Stimulated activated memory B cell treated with anti-CD40 and anti-IgM and Interleukin-4, amounts not matched to agents 10 μg/mL and 1 μg/mL and 100 μg/mL, for 72 hours (primary cell): ENCODE results near the gene TRPM8.

Experiments
- ATAC-seq: fragments of 150-1000 bp; cut with Tn5 transposase; 2 replicates; pipeline ENCODE4 v1.10.0; 2021
- H3K27ac Mint-ChIP-seq: one replicate; pipeline ENCODE4 v1.8.0; 2022; ENCODE audit warnings: mild to moderate bottlenecking, mixed read lengths
- H3K27me3 Mint-ChIP-seq: one replicate; pipeline ENCODE4 v1.8.0; 2022; ENCODE audit warnings: mixed read lengths
- H3K36me3 Mint-ChIP-seq: one replicate; pipeline ENCODE4 v1.8.0; 2022; ENCODE audit warnings: mixed read lengths
- H3K4me1 Mint-ChIP-seq: one replicate; pipeline ENCODE4 v1.8.0; 2022; ENCODE audit warnings: mixed read lengths
- H3K4me3 Mint-ChIP-seq: one replicate; pipeline ENCODE4 v1.8.0; 2022; ENCODE audit warnings: mild to moderate bottlenecking, moderate library complexity, mixed read lengths
- H3K9me3 Mint-ChIP-seq: one replicate; pipeline ENCODE4 v1.8.0; 2022; ENCODE audit warnings: mixed read lengths

The TRPM8 gene

DNA sequence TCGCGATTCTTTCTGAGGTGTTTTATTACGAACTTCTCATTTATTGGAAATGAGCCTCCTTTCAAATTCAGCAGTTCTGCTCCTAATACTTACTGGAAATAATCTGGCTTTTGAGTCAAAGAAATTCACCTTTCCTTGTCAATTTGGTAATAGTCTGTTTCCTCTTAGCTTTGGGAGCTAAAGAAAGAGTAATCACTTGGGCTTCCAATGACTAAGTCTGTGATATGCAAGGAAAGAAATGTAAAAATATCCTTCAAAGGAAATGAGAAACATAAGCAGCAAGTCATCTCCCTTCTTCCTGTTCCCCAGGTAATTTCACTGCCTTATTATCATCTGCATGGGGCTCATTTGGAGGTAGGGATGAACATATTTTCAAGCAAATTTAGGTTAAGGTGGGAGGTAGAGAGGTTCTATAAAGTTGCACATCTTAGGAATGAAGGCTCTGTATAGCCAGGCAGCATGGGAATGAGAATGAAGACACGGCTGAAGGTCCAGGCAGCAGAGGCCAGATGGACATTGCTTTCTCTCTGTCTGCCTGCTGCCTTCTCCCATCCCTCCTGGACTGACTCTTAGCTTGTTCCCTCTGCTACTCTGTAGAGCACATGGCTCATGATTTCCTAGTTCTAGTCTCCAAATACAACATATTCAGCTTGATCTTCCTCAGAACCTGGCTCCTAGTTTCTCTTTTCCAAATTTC lies 134.3 kb downstream of the TRPM8 start:
- H3K4me3 Mint-ChIP-seq: no peak overlapping the region
- H3K27ac Mint-ChIP-seq: no peak overlapping the region
- peaks cover 39% of the 10 kb centered on the region for H3K27me3 Mint-ChIP-seq
- no peaks in the 10 kb centered on the region for H3K36me3 Mint-ChIP-seq
- no peaks in the 10 kb centered on the region for H3K9me3 Mint-ChIP-seq
- ATAC-seq: no peak
- no peaks in the 10 kb centered on the region for H3K4me1 Mint-ChIP-seq

DNA sequence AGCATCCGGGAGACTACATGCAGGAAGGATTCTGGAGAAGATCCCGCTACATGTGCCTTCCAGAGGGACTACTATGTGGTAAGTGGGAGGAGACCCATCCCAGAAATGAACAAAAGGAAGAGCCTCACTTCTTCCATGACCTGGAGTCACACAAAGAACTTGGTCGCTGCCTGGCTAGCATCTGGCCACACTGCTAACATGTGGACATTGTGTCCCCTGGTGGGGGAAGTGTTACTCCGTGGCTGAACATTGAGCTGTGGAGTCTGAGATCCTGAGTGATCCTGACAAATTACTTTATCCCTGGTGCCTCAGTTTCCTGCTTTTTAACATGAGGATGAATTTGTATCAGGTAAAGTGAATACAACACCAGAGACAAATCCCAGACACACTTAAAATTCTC lies 141.7 kb downstream of the TRPM8 start:
- no peaks in the 10 kb centered on the region for H3K36me3 Mint-ChIP-seq
- H3K27ac Mint-ChIP-seq: no peak overlapping the region
- no peak for ATAC-seq
- no peaks in the 10 kb centered on the region for H3K9me3 Mint-ChIP-seq
- peaks cover 56% of the 10 kb centered on the region for H3K27me3 Mint-ChIP-seq
- no peaks in the 10 kb centered on the region for H3K4me1 Mint-ChIP-seq
- H3K4me3 Mint-ChIP-seq: no peak overlapping the region

DNA sequence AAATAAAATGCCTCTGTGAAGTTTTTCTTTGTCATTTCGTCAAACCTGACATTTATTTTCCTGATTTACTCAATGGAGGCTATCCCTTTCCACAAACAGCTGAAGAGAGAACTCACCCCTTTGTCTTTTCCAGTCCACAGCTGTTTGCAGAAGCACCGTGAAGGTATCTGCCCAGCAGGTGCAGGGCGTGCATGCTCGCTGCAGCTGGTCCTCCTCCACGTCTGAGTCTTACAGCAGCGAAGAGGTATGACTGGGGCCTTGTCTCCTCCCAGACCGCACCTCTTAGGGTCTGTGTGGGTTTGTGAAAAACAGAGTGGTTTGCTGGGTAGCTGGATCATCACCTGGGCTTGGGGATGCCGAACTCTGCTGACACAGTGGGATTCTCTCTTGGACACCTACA lies 143.1 kb downstream of the TRPM8 start:
- Mint-ChIP-seq H3K36me3 (no peaks in the 10 kb centered on the region), H3K9me3 (no peaks in the 10 kb centered on the region), H3K4me1 (no peaks in the 10 kb centered on the region), H3K4me3 (no peak overlapping the region), H3K27ac (no peak overlapping the region), H3K27me3 (peaks cover 45% of the 10 kb centered on the region)
- no peak for ATAC-seq

DNA sequence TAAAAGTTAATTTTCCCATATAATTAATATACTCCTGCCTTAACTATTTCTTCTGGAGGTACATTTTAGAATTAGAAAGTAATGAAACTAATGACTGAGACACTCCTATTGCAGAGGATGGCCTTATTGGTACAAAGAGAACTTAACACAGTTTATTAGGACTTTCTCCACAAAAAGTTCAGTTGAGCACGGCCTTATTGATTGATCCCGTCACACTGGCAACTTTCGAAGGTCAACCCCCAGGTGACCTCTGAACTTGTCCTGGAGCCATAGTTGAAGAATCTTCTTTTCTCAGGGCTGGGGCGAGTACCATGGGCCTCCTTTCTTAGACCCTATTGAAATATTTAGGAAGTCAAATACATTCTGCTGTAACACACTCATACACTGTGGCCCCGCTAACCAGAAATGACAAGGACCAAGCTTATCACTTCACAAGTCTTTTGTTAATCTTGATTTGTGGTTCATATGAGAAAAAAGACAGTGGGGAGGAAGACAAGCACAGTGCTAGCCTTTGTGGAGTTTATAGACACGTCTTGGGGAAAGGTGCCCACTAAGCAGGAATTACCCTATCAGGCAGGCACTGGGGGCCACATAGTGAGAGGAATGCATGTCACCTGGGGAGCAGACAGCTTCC lies 144.6 kb downstream of the TRPM8 start:
- no peak overlapping the region for H3K27ac Mint-ChIP-seq
- ATAC-seq: no peak
- no peaks in the 10 kb centered on the region for H3K4me1 Mint-ChIP-seq

GRCh38 chr2:234066587-234066986 lies 149.4 kb downstream of the TRPM8 start:
- Mint-ChIP-seq H3K27me3 (peaks cover 29% of the 10 kb centered on the region), H3K9me3 (peaks cover 6% of the 10 kb centered on the region), H3K36me3 (no peaks in the 10 kb centered on the region), H3K4me1 (no peaks in the 10 kb centered on the region), H3K4me3 (no peak overlapping the region), H3K27ac (no peak overlapping the region)
- ATAC-seq: no peak

More for the DNA sequence above, 144.6 kb downstream of the TRPM8 start:
- H3K36me3 Mint-ChIP-seq: no peaks in the 10 kb centered on the region
- no peaks in the 10 kb centered on the region for H3K9me3 Mint-ChIP-seq
- peaks cover 44% of the 10 kb centered on the region for H3K27me3 Mint-ChIP-seq
- no peak overlapping the region for H3K4me3 Mint-ChIP-seq
